Measurements from ENCODE around the gene COL20A1. TPM values are rescaled to one million over a fixed set of nuclear protein-coding genes. Genes with fewer than 3 reads are reported as not detected.
"Not testable (repeated sequence)": the region's sequence is repeated elsewhere in the genome, so short reads cannot be mapped to it uniquely, and the experiment has no call there.

The COL20A1 gene
- total and polyA plus RNA-seq, 2 experiments from 2014 or later, result 1.4 TPM; not detected in 1

GRCh38 chr20:63248835-63249591, 44.0 kb upstream of the COL20A1 start:
- H3K9me3 ChIP-seq (ENCODE audit: low read depth), result no peaks in the 10 kb centered on the region
- no peak overlapping the region for H3K4me3 ChIP-seq
- no peak for TF ChIP-seq CTCF (IDR thresholded peaks at IDR 0.05; ENCODE audit: low read depth, low read length)
- no peak for DNase-seq (ENCODE audit: low read depth in 1 of 2, low spot score in 1 of 2)
- H3K27ac ChIP-seq, result no peak overlapping the region
- H3K27me3 ChIP-seq, result peaks cover 51% of the 10 kb centered on the region
- no peaks in the 10 kb centered on the region for H3K36me3 ChIP-seq
- H3K4me1 ChIP-seq (ENCODE audit: low read depth), result no peaks in the 10 kb centered on the region

- H3K27ac ChIP-seq, result no peak overlapping the region
- no peaks in the 10 kb centered on the region for H3K9me3 ChIP-seq (ENCODE audit: low read depth)
- no peak for TF ChIP-seq CTCF (IDR thresholded peaks at IDR 0.05; ENCODE audit: low read depth, low read length)
- no peaks in the 10 kb centered on the region for H3K36me3 ChIP-seq
- no peaks in the 10 kb centered on the region for H3K4me1 ChIP-seq (ENCODE audit: low read depth)
- peaks cover 60% of the 10 kb centered on the region for H3K27me3 ChIP-seq
- DNase-seq (ENCODE audit: low read depth in 1 of 2, low spot score in 1 of 2), result no peak
- H3K4me3 ChIP-seq, result no peak overlapping the region
These were observed 43.1 kb upstream of the COL20A1 start for GRCh38 chr20:63249891-63250290.

GRCh38 chr20:63251350-63251749, 41.6 kb upstream of the COL20A1 start:
- not testable (repeated sequence) for DNase-seq (ENCODE audit: low read depth in 1 of 2, low spot score in 1 of 2); H3K9me3 ChIP-seq (ENCODE audit: low read depth); H3K36me3 ChIP-seq; H3K27ac ChIP-seq; H3K4me3 ChIP-seq; H3K4me1 ChIP-seq (ENCODE audit: low read depth)
- peak; percentile 11 for TF ChIP-seq CTCF (IDR thresholded peaks at IDR 0.05; ENCODE audit: low read depth, low read length)
- peaks cover 75% of the 10 kb centered on the region for H3K27me3 ChIP-seq

GRCh38 chr20:63252284-63252711, 40.7 kb upstream of the COL20A1 start:
- Histone ChIP-seq H3K27ac (no peak overlapping the region), H3K36me3 (no peaks in the 10 kb centered on the region), H3K4me1 (ENCODE audit: low read depth) (no peaks in the 10 kb centered on the region), H3K9me3 (ENCODE audit: low read depth) (no peaks in the 10 kb centered on the region), H3K27me3 (peaks cover 76% of the 10 kb centered on the region), H3K4me3 (no peak overlapping the region)
- TF ChIP-seq CTCF (IDR thresholded peaks at IDR 0.05; ENCODE audit: low read depth, low read length), result no peak
- no peak for DNase-seq (ENCODE audit: low read depth in 1 of 2, low spot score in 1 of 2)

- no peaks in the 10 kb centered on the region for H3K36me3 ChIP-seq
- H3K4me1 ChIP-seq (ENCODE audit: low read depth), result no peaks in the 10 kb centered on the region
- no peak for DNase-seq (ENCODE audit: low read depth in 1 of 2, low spot score in 1 of 2)
- H3K9me3 ChIP-seq (ENCODE audit: low read depth), result no peaks in the 10 kb centered on the region
- peaks cover 75% of the 10 kb centered on the region for H3K27me3 ChIP-seq
- H3K27ac ChIP-seq, result no peak overlapping the region
- no peak overlapping the region for H3K4me3 ChIP-seq
- TF ChIP-seq CTCF (IDR thresholded peaks at IDR 0.05; ENCODE audit: low read depth, low read length), result no peak
These were observed 39.9 kb upstream of the COL20A1 start for GRCh38 chr20:63253065-63253437.
